Neural progenitor cell (in vitro differentiated cells): Measurements from ENCODE around the gene FNDC11. TPM values are rescaled to one million over a fixed set of nuclear protein-coding genes. Genes with fewer than 3 reads are reported as not detected.

Experiments used
- DNase-seq: peaks from one replicate; pipeline ENCODE4 v3.0.0-alpha.2; 2016; ENCODE audit warnings: low spot score
- H2AFZ ChIP-seq: fragments of 200-600 bp; sonication (generic); replicated peaks from 2 replicates; pipeline ENCODE4 v1.6.1; 2016; ENCODE audit warnings: antibody characterized with exemption
- H3F3A ChIP-seq: fragments of 200-600 bp; sonication (generic); 2 replicates; pipeline ENCODE4 v1.6.1; 2016; ENCODE audit warnings: antibody characterized with exemption, low read depth
- H3K27ac ChIP-seq: fragments of 200-600 bp; sonication (generic); 2 replicates; pipeline ENCODE4 v1.5.1; 2016; ENCODE audit warnings: mild to moderate bottlenecking
- H3K27me3 ChIP-seq: fragments of 200-600 bp; sonication (generic); 2 replicates; pipeline ENCODE4 v1.6.1; 2016; ENCODE audit warnings: mild to moderate bottlenecking, moderate library complexity
- H3K36me3 ChIP-seq: fragments of 200-600 bp; sonication (generic); 2 replicates; pipeline ENCODE4 v1.5.1; 2016
- H3K4me1 ChIP-seq: fragments of 200-600 bp; sonication (generic); 2 replicates; pipeline ENCODE4 v1.6.1; 2016; ENCODE audit warnings: mixed run types
- H3K4me2 ChIP-seq: fragments of 200-600 bp; sonication (generic); 2 replicates; pipeline ENCODE4 v1.6.1; 2016
- H3K4me3 ChIP-seq: fragments of 200-600 bp; sonication (generic); 2 replicates; pipeline ENCODE4 v1.5.1; 2016
- H3K79me2 ChIP-seq: fragments of 200-600 bp; sonication (generic); 2 replicates; pipeline ENCODE4 v1.6.1; 2016; ENCODE audit warnings: low read depth
- H3K9ac ChIP-seq: fragments of 200-600 bp; sonication (generic); 2 replicates; pipeline ENCODE4 v1.6.1; 2016
- H3K9me3 ChIP-seq: fragments of 200-600 bp; sonication (generic); 2 replicates; pipeline ENCODE4 v1.5.1; 2016; ENCODE audit warnings: low read depth
- H4K20me1 ChIP-seq: fragments of 200-600 bp; sonication (generic); 2 replicates; pipeline ENCODE4 v1.6.1; 2016; ENCODE audit warnings: low read depth
- H3K27ac Mint-ChIP-seq: 3 replicates; pipeline ENCODE4 v1.8.0; 2021; ENCODE audit warnings: mixed read lengths
- H3K27me3 Mint-ChIP-seq: 2 replicates; pipeline ENCODE4 v1.8.0; 2022; ENCODE audit warnings: low read depth, mild to moderate bottlenecking, inconsistent platforms, moderate library complexity, mixed read lengths; ENCODE audit not compliant: insufficient read depth
- H3K36me3 Mint-ChIP-seq: 3 replicates; pipeline ENCODE4 v1.8.0; 2021; ENCODE audit warnings: mixed read lengths
- H3K4me1 Mint-ChIP-seq: 3 replicates; pipeline ENCODE4 v1.8.0; 2021; ENCODE audit warnings: mixed read lengths
- H3K4me3 Mint-ChIP-seq: 3 replicates; pipeline ENCODE4 v1.8.0; 2021; ENCODE audit warnings: mild to moderate bottlenecking, moderate library complexity, mixed read lengths
- H3K9me3 Mint-ChIP-seq: 3 replicates; pipeline ENCODE4 v1.8.0; 2020; ENCODE audit warnings: mixed read lengths
- EZH2 ChIP-seq: fragments of 200-600 bp; sonication (generic); IDR thresholded peaks from 2 replicates; pipeline ENCODE4 v1.6.1; 2017; ENCODE audit warnings: antibody characterized with exemption, mild to moderate bottlenecking, moderate library complexity
- EZH2phosphoT487 ChIP-seq: fragments of 200-600 bp; sonication (generic); IDR thresholded peaks from 2 replicates; pipeline ENCODE4 v1.6.1; 2017; ENCODE audit warnings: antibody characterized with exemption
- total RNA-seq: library from RNA; depleted of rRNA; stranded (reverse); fragments of >200 nt; gene quantifications from 2 replicates; pipeline ENCODE4 v1.2.3, GENCODE V29; 2015; ENCODE audit warnings: low replicate concordance
- TF ChIP-seq, protein P1 (sequence below): fragments of 200-600 bp; sonication (generic); IDR thresholded peaks from 2 replicates; pipeline ENCODE4 v1.5.1; 2017; ENCODE audit warnings: antibody characterized with exemption, mild to moderate bottlenecking

FNDC11 gene
- total RNA-seq, 1 donor from 2014 or later = 0.39 TPM

DNA sequence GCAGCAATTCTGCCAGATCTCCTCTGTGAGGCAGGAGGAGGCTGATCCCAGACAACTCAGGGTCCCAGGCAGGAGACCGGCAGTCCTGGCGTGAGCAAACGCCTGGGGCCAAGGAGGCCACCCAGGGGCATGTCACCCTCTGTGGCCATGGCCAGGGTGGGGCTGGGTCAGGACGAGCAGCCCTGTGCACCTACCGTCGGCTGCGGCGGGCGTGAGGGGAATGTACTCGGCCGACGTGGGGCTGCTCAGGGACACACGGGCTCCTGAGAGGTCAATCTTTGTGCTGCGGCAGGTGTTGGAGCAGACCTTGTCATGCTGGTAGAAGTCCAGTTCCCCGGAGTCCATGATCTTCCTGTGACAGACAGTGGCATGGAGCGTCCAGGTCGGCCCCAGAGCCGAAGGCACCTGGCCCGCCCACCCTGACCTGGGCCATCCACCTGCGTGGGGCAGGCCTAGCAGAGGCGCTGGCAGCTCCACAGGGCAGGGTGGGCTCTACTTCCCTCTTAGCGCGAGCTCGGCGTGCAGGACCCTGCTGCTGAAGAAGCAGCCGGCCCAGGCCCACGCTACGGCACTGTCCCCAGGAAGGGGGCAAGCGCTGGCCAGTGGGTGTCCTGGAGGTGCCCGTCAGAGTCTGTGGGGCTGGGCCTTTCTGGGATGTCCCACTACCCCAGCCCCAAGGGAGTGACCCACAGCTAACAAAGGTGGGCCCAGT is 41.6 kb downstream of the FNDC11 start:
- Mint-ChIP-seq H3K36me3 (peaks cover 24% of the 10 kb centered on the region), H3K4me3 (no peak overlapping the region), H3K27ac (no peak overlapping the region), H3K27me3 (peaks cover 3% of the 10 kb centered on the region), H3K4me1 (no peaks in the 10 kb centered on the region), H3K9me3 (no peaks in the 10 kb centered on the region)
- Histone ChIP-seq H3K9me3 (no peaks in the 10 kb centered on the region), H3K4me2 (no peak overlapping the region), H3K79me2 (no peaks in the 10 kb centered on the region), H3K4me3 (no peak overlapping the region), H2AFZ (no peak overlapping the region), H3K27me3 (no peaks in the 10 kb centered on the region), H3K9ac (no peak overlapping the region), H3K27ac (no peak overlapping the region), H4K20me1 (no peaks in the 10 kb centered on the region), H3K36me3 (no peaks in the 10 kb centered on the region), H3F3A (no peaks in the 10 kb centered on the region), H3K4me1 (no peaks in the 10 kb centered on the region)
- TF ChIP-seq, protein P1, sequence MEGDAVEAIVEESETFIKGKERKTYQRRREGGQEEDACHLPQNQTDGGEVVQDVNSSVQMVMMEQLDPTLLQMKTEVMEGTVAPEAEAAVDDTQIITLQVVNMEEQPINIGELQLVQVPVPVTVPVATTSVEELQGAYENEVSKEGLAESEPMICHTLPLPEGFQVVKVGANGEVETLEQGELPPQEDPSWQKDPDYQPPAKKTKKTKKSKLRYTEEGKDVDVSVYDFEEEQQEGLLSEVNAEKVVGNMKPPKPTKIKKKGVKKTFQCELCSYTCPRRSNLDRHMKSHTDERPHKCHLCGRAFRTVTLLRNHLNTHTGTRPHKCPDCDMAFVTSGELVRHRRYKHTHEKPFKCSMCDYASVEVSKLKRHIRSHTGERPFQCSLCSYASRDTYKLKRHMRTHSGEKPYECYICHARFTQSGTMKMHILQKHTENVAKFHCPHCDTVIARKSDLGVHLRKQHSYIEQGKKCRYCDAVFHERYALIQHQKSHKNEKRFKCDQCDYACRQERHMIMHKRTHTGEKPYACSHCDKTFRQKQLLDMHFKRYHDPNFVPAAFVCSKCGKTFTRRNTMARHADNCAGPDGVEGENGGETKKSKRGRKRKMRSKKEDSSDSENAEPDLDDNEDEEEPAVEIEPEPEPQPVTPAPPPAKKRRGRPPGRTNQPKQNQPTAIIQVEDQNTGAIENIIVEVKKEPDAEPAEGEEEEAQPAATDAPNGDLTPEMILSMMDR = no peak
- TF ChIP-seq EZH2phosphoT487 (no peak), EZH2 (no peak)
- no peak for DNase-seq

DNA sequence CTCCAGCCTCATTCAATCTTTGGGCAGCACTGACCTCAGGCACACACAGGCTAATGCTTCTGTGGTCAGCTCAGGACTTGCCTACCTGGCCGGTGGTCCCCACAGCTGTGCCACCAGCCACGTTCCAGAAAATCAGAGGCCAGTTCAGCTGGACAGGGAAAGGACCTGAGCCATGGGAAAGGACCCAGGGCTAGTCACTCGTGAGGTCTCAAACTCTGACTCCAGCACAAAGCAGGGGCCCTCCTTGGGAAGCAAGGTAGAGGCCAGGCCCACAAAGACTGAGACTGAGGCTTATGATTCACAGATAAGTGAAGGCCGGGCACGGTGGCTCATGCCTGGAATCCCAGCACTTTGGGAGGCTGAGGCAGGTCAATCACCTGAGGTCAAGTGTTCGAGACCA is 42.5 kb downstream of the FNDC11 start:
- no peak for TF ChIP-seq EZH2
- TF ChIP-seq EZH2phosphoT487 = no peak
- TF ChIP-seq, protein P1 = no peak
- H3K9me3 ChIP-seq = no peaks in the 10 kb centered on the region
- H3K27me3 ChIP-seq = no peaks in the 10 kb centered on the region
- H3K27ac ChIP-seq = no peak overlapping the region
- H3K4me2 ChIP-seq = no peak overlapping the region
- Mint-ChIP-seq H3K4me3 (no peak overlapping the region), H3K4me1 (no peaks in the 10 kb centered on the region), H3K27ac (no peak overlapping the region), H3K9me3 (no peaks in the 10 kb centered on the region), H3K36me3 (peaks cover 22% of the 10 kb centered on the region), H3K27me3 (peaks cover 3% of the 10 kb centered on the region)
- no peaks in the 10 kb centered on the region for H4K20me1 ChIP-seq
- H3F3A ChIP-seq = no peaks in the 10 kb centered on the region
- no peaks in the 10 kb centered on the region for H3K36me3 ChIP-seq
- H3K9ac ChIP-seq = no peak overlapping the region
- no peak for DNase-seq
- H3K4me1 ChIP-seq = no peaks in the 10 kb centered on the region
- no peak overlapping the region for H2AFZ ChIP-seq
- no peaks in the 10 kb centered on the region for H3K79me2 ChIP-seq
- no peak overlapping the region for H3K4me3 ChIP-seq

DNA sequence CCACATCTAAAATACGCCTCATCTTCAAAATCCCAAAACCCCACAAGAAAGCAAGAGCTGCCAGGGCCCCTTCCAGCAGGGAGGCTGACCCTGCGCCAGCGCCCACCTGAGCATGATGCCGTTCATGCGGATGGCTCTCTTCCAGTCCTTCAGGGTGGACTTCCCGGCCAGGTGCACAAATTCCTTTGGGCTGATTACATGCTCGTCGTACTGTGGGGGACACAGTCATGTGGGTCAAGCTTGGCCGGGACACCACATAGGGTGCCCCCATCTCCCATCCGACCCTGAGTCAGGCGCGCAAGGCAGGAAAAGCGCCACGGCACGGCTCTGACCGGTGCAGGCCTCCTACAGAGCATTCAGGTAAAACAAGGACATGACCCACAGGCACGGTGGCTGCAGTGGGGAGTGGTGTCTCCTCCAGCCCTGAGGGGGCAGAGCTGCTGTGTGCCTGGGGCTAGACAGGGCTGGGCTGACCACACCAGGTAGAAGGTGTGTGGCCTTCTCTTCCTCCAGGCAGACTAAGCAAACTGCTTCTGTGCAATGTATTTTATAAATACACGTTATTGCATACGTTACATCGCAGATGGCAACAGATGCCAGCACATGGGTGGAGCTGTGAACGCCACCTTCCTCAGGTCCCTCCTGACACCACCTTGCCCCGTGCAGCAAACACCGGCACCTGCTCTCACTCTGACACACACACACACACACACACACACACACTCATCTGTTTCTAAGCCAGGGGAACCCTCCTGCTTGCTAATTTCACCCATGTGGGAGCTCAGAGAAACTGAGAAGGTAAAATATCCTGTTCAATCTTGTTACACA is 43.9 kb downstream of the FNDC11 start:
- no peaks in the 10 kb centered on the region for H4K20me1 ChIP-seq
- no peaks in the 10 kb centered on the region for H3K4me1 ChIP-seq
- no peak for DNase-seq
- TF ChIP-seq, protein P1 = no peak
- TF ChIP-seq EZH2 = no peak
- TF ChIP-seq EZH2phosphoT487 = no peak
- no peaks in the 10 kb centered on the region for H3K79me2 ChIP-seq
- H3K9ac ChIP-seq = no peak overlapping the region
- H3K9me3 Mint-ChIP-seq = no peaks in the 10 kb centered on the region
- no peaks in the 10 kb centered on the region for H3K36me3 ChIP-seq
- no peak overlapping the region for H3K4me3 Mint-ChIP-seq
- no peaks in the 10 kb centered on the region for H3K4me1 Mint-ChIP-seq
- no peaks in the 10 kb centered on the region for H3F3A ChIP-seq
- no peak overlapping the region for H3K27ac Mint-ChIP-seq
- H3K27ac ChIP-seq = no peak overlapping the region
- no peaks in the 10 kb centered on the region for H3K9me3 ChIP-seq
- H3K4me2 ChIP-seq = no peak overlapping the region
- peaks cover 3% of the 10 kb centered on the region for H3K27me3 Mint-ChIP-seq
- no peaks in the 10 kb centered on the region for H3K27me3 ChIP-seq
- no peak overlapping the region for H2AFZ ChIP-seq
- no peak overlapping the region for H3K4me3 ChIP-seq
- peaks cover 26% of the 10 kb centered on the region for H3K36me3 Mint-ChIP-seq
